ENCODE results near the gene ENO3.

- TF ChIP-seq, protein P1, sequence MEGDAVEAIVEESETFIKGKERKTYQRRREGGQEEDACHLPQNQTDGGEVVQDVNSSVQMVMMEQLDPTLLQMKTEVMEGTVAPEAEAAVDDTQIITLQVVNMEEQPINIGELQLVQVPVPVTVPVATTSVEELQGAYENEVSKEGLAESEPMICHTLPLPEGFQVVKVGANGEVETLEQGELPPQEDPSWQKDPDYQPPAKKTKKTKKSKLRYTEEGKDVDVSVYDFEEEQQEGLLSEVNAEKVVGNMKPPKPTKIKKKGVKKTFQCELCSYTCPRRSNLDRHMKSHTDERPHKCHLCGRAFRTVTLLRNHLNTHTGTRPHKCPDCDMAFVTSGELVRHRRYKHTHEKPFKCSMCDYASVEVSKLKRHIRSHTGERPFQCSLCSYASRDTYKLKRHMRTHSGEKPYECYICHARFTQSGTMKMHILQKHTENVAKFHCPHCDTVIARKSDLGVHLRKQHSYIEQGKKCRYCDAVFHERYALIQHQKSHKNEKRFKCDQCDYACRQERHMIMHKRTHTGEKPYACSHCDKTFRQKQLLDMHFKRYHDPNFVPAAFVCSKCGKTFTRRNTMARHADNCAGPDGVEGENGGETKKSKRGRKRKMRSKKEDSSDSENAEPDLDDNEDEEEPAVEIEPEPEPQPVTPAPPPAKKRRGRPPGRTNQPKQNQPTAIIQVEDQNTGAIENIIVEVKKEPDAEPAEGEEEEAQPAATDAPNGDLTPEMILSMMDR (IDR thresholded peaks at IDR 0.05), result no peak
- no peak for TF ChIP-seq POLR2A (IDR thresholded peaks at IDR 0.05)
Measured at GRCh38 chr17:5002121-5002788, 51.3 kb downstream of the ENO3 start.

Data from esophagus squamous epithelium (tissue), 4 donors.